ENCODE data around the gene HS3ST5. TPM values are rescaled to one million over a fixed set of nuclear protein-coding genes. Genes with fewer than 3 reads are reported as not detected.
"Not testable (repeated sequence)": the region's sequence is repeated elsewhere in the genome, so short reads cannot be mapped to it uniquely, and the experiment has no call there.

The HS3ST5 gene
- total and polyA plus RNA-seq, 7 experiments from 2014 or later = not detected

GRCh38 chr6:114315831-114316595 is 26.8 kb downstream of the HS3ST5 start:
- no peak for DNase-seq

DNA sequence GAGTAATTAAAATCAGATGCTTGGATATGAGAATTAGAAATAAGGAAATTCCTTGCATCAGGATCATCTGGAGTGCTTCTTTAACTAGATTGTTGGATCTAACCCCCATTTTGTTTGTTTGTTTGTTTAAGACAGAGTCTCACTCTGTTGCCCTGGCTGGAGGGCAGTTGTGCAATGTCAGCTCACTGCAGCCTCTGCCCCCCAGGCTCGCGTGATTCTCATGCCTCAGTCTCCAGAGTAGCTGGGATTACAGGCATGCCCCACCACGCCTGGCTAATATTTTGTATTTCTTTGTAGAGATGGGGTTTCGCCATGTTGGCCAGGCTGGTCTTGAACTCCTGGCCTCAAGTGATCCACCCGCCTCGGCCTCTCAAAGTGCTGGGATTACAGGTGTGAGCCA is 29.0 kb downstream of the HS3ST5 start:
- H3K9me3 Mint-ChIP-seq; H3K4me3 ChIP-seq (ENCODE audit: low read length); H3K4me1 Mint-ChIP-seq; DNase-seq; H3K36me3 ChIP-seq (ENCODE audit: control insufficient read depth in 2 of 3, insufficient read depth in 3 of 3, low read length in 3 of 3); H3K27ac ChIP-seq (ENCODE audit: low read depth, low read length); H3K36me3 Mint-ChIP-seq; ATAC-seq; CTCF ChIA-PET; intact Hi-C loops (cut with micrococcal nuclease); H3K27me3 Mint-ChIP-seq; H3K27ac Mint-ChIP-seq; H3K9me3 ChIP-seq (ENCODE audit: control insufficient read depth in 2 of 3, low read length in 3 of 3); H3K4me1 ChIP-seq (ENCODE audit: control insufficient read depth in 2 of 2, insufficient read depth in 2 of 2, low read length in 2 of 2); H3K27me3 ChIP-seq (ENCODE audit: control insufficient read depth in 2 of 2, insufficient read depth in 2 of 2, low read length in 2 of 2); POLR2A ChIA-PET; H3K4me3 Mint-ChIP-seq: not testable (repeated sequence)

More at GRCh38 chr6:114315831-114316595, 26.8 kb downstream of the HS3ST5 start:
- no peaks in the 10 kb centered on the region for H3K4me1 ChIP-seq (ENCODE audit: control insufficient read depth in 2 of 2, insufficient read depth in 2 of 2, low read length in 2 of 2)
- peaks cover 0 to 1% (median 0%) of the 10 kb centered on the region in 7 donors for H3K4me1 Mint-ChIP-seq
- no peak overlapping the region for H3K4me3 ChIP-seq (ENCODE audit: low read length)
- H3K27ac ChIP-seq (ENCODE audit: low read depth, low read length) = no peak overlapping the region
- ChIA-PET POLR2A (no interaction called here), CTCF (no interaction called here)
- H3K4me3 Mint-ChIP-seq = no peak overlapping the region
- H3K27me3 Mint-ChIP-seq = no peaks in the 10 kb centered on the region
- ATAC-seq = no peak
- H3K9me3 Mint-ChIP-seq = peaks cover 0 to 5% (median 0%) of the 10 kb centered on the region in 11 donors
- no peaks in the 10 kb centered on the region for H3K27me3 ChIP-seq (ENCODE audit: control insufficient read depth in 2 of 2, insufficient read depth in 2 of 2, low read length in 2 of 2)
- no peak overlapping the region for H3K27ac Mint-ChIP-seq
- H3K9me3 ChIP-seq (ENCODE audit: control insufficient read depth in 2 of 3, low read length in 3 of 3) = no peaks in the 10 kb centered on the region
- no peaks in the 10 kb centered on the region for H3K36me3 ChIP-seq (ENCODE audit: control insufficient read depth in 2 of 3, insufficient read depth in 3 of 3, low read length in 3 of 3)
- intact Hi-C loops (cut with micrococcal nuclease) = no loop called here
- no peaks in the 10 kb centered on the region for H3K36me3 Mint-ChIP-seq

DNA sequence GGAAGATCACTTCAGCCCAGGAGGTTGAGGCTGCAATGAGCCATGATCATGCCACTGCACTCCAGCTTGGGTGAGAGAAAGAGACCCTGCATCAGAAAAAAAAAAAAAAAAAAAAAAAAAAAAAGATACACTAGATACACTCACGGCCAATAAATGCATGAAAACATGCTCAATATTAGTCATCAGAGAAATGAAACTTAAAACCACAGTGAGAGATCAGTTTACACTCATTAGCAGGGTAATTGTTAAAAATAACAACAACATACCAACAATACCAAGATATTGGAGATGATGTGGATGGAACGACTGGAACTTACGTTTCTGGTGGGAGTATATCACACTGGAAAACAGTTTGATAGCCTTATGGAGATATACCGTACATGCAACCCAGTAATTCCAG is 29.9 kb downstream of the HS3ST5 start:
- POLR2A ChIA-PET = no interaction called here
- no peak for ATAC-seq
- Mint-ChIP-seq H3K9me3 (peaks cover 0 to 5% (median 0%) of the 10 kb centered on the region in 11 donors), H3K27ac (no peak overlapping the region), H3K27me3 (no peaks in the 10 kb centered on the region), H3K4me3 (no peak overlapping the region), H3K36me3 (no peaks in the 10 kb centered on the region), H3K4me1 (no peaks in the 10 kb centered on the region)
- Histone ChIP-seq H3K9me3 (ENCODE audit: control insufficient read depth in 2 of 3, low read length in 3 of 3) (no peaks in the 10 kb centered on the region), H3K4me1 (ENCODE audit: control insufficient read depth in 2 of 2, insufficient read depth in 2 of 2, low read length in 2 of 2) (no peaks in the 10 kb centered on the region), H3K4me3 (ENCODE audit: low read length) (no peak overlapping the region), H3K27ac (ENCODE audit: low read depth, low read length) (no peak overlapping the region), H3K27me3 (ENCODE audit: control insufficient read depth in 2 of 2, insufficient read depth in 2 of 2, low read length in 2 of 2) (no peaks in the 10 kb centered on the region), H3K36me3 (ENCODE audit: control insufficient read depth in 2 of 3, insufficient read depth in 3 of 3, low read length in 3 of 3) (no peaks in the 10 kb centered on the region)
- DNase-seq = no peak
- intact Hi-C loops (cut with micrococcal nuclease) = no loop called here
- CTCF ChIA-PET = no interaction called here

DNA sequence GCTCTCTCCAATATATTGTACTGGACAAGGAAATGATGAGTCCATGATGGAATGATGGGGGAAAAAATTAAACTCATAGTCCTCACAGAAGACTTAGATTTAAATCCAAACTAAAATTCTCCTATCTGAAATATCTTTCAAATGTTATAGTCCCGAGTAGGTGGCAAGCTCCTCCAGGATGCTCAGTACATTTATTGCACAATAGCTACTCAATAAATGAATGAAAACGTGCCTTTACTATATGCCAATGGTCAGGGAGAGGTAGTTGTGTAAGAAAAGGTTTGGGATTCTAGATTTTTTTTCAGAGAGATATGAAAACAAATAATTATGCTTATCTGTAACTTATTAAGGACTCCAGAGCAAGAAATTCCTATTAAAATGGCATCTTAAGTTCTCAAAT is 32.8 kb downstream of the HS3ST5 start:
- H3K9me3 Mint-ChIP-seq = peaks cover 0 to 5% (median 0%) of the 10 kb centered on the region in 11 donors
- Histone ChIP-seq H3K4me1 (ENCODE audit: control insufficient read depth in 2 of 2, insufficient read depth in 2 of 2, low read length in 2 of 2) (no peaks in the 10 kb centered on the region), H3K27me3 (ENCODE audit: control insufficient read depth in 2 of 2, insufficient read depth in 2 of 2, low read length in 2 of 2) (no peaks in the 10 kb centered on the region), H3K4me3 (ENCODE audit: low read length) (no peak overlapping the region), H3K36me3 (ENCODE audit: control insufficient read depth in 2 of 3, insufficient read depth in 3 of 3, low read length in 3 of 3) (no peaks in the 10 kb centered on the region), H3K27ac (ENCODE audit: low read depth, low read length) (no peak overlapping the region), H3K9me3 (ENCODE audit: control insufficient read depth in 2 of 3, low read length in 3 of 3) (no peaks in the 10 kb centered on the region)
- H3K27me3 Mint-ChIP-seq = no peaks in the 10 kb centered on the region
- intact Hi-C loops (cut with micrococcal nuclease) = no loop called here
- ATAC-seq = no peak
- no peaks in the 10 kb centered on the region for H3K4me1 Mint-ChIP-seq
- no peak for DNase-seq
- H3K36me3 Mint-ChIP-seq = no peaks in the 10 kb centered on the region
- CTCF ChIA-PET = no interaction called here
- no peak overlapping the region for H3K4me3 Mint-ChIP-seq
- H3K27ac Mint-ChIP-seq = no peak overlapping the region
- POLR2A ChIA-PET = no interaction called here

GRCh38 chr6:114304304-114304887 is 38.4 kb downstream of the HS3ST5 start:
- no peak overlapping the region for H3K27ac ChIP-seq (ENCODE audit: low read depth, low read length)
- POLR2A ChIA-PET = no interaction called here
- Mint-ChIP-seq H3K36me3 (peaks cover 0 to 2% (median 0%) of the 10 kb centered on the region in 5 donors), H3K4me3 (no peak overlapping the region), H3K4me1 (no peaks in the 10 kb centered on the region), H3K27me3 (no peaks in the 10 kb centered on the region), H3K9me3 (peaks cover 0 to 2% (median under 1%) of the 10 kb centered on the region in 11 donors), H3K27ac (no peak overlapping the region)
- H3K4me1 ChIP-seq (ENCODE audit: control insufficient read depth in 2 of 2, insufficient read depth in 2 of 2, low read length in 2 of 2) = no peaks in the 10 kb centered on the region
- intact Hi-C loops (cut with micrococcal nuclease) = loop anchor here in 1 of 2 donors (1.0 kb wide), 1 partner anchor 309 kb away; no protein-coding TSS in a partner anchor
- CTCF ChIA-PET = interaction anchor here (1.0 kb wide), 1 partner anchor 312 kb away, joined by 4 read pairs; no protein-coding TSS in a partner anchor
- ATAC-seq (no peak), DNase-seq (no peak)
- no peaks in the 10 kb centered on the region for H3K36me3 ChIP-seq (ENCODE audit: control insufficient read depth in 2 of 3, insufficient read depth in 3 of 3, low read length in 3 of 3)
- no peaks in the 10 kb centered on the region for H3K27me3 ChIP-seq (ENCODE audit: control insufficient read depth in 2 of 2, insufficient read depth in 2 of 2, low read length in 2 of 2)
- H3K9me3 ChIP-seq (ENCODE audit: control insufficient read depth in 2 of 3, low read length in 3 of 3) = no peaks in the 10 kb centered on the region
- no peak overlapping the region for H3K4me3 ChIP-seq (ENCODE audit: low read length)

DNA sequence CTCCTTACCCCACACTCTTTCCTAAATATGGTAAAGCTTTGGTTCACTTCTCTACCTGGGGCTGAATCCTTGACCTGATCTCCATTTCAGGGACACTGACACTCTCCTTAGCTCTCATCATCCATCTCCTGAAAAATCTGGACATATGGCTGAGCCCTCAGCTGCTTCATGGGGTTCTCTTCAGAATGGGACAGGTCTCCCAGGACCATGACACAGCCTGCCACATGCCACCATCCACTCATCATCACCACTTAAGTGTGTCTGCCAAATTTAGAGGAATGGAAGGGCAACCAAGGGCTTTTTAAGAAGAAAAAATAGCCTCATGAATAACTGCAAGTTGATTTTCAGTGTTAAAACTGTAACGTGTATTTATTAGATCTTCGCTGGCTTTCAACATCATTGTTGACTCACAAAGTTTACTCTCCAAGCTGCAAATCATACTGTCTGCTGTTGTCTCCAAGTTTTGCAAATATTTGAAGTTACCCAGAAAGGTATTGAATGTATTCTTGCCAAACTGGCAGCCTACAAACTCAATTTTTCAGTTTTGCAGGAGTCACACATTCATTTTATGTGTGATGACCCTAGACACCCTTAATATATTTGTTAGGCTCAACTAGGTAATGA is 41.1 kb downstream of the HS3ST5 start:
- intact Hi-C loops (cut with micrococcal nuclease) = no loop called here
- no peaks in the 10 kb centered on the region for H3K4me1 ChIP-seq (ENCODE audit: control insufficient read depth in 2 of 2, insufficient read depth in 2 of 2, low read length in 2 of 2)
- no peaks in the 10 kb centered on the region for H3K4me1 Mint-ChIP-seq
- ATAC-seq = no peak
- H3K27ac Mint-ChIP-seq = no peak overlapping the region
- no peaks in the 10 kb centered on the region for H3K27me3 Mint-ChIP-seq
- H3K4me3 Mint-ChIP-seq = no peak overlapping the region
- no peaks in the 10 kb centered on the region for H3K9me3 ChIP-seq (ENCODE audit: control insufficient read depth in 2 of 3, low read length in 3 of 3)
- CTCF ChIA-PET = interaction anchor here (1.2 kb wide), 1 partner anchor 20 kb away, joined by 3 read pairs; no protein-coding TSS in a partner anchor
- no peak overlapping the region for H3K27ac ChIP-seq (ENCODE audit: low read depth, low read length)
- no peak for DNase-seq
- POLR2A ChIA-PET = no interaction called here
- H3K36me3 Mint-ChIP-seq = peaks cover 0 to 4% (median 0%) of the 10 kb centered on the region in 5 donors
- H3K4me3 ChIP-seq (ENCODE audit: low read length) = no peak overlapping the region
- peaks cover 0 to 8% (median 3%) of the 10 kb centered on the region in 11 donors for H3K9me3 Mint-ChIP-seq
- H3K36me3 ChIP-seq (ENCODE audit: control insufficient read depth in 2 of 3, insufficient read depth in 3 of 3, low read length in 3 of 3) = no peaks in the 10 kb centered on the region
- no peaks in the 10 kb centered on the region for H3K27me3 ChIP-seq (ENCODE audit: control insufficient read depth in 2 of 2, insufficient read depth in 2 of 2, low read length in 2 of 2)

All from naive thymus-derived CD4-positive, alpha-beta T cell (primary cell).